HL-60/S4 treated with phorbol 12-myristate 13-acetate at 8.2 ng/mL for 4 days and 3 days (cell line): ENCODE results near the gene GOLGA2.

Experiments used
- in situ Hi-C: fragments of 300-500 bp; cut with MboI; formaldehyde crosslinking; loops from 2 replicates; pipeline ENCODE4 v1.15.0; 2022; ENCODE audit warnings: low sequenced_read_pairs

Gene GOLGA2

GRCh38 chr9:128275198-128276007, at the start of gene GOLGA2:
TSS of gene GOLGA2 (minus strand) at chr9:128276007. CDS start at chr9:128275976, 31 bp downstream.
- in situ Hi-C loops: no loop called here

GRCh38 chr9:128324401-128324800, 48.6 kb upstream of the GOLGA2 start:
- in situ Hi-C loops: no loop called here

- in situ Hi-C loops: no loop called here
Measured at GRCh38 chr9:128323791-128324190, 48.0 kb upstream of the GOLGA2 start.

- in situ Hi-C loops: no loop called here
Measured at GRCh38 chr9:128323212-128323730, 47.5 kb upstream of the GOLGA2 start.

GRCh38 chr9:128322404-128323211, 46.8 kb upstream of the GOLGA2 start, which contains the start of the genes COQ4 and TRUB2:
TSS of gene COQ4 (plus strand) at chr9:128322839. CDS start at chr9:128322859, 20 bp downstream.
TSS of gene TRUB2 (minus strand) at chr9:128322447. CDS start at chr9:128322408, 39 bp downstream.
- in situ Hi-C loops: no loop called here

GRCh38 chr9:128321879-128322403, 46.1 kb upstream of the GOLGA2 start:
- in situ Hi-C loops: no loop called here

GRCh38 chr9:128321343-128321742, 45.5 kb upstream of the GOLGA2 start:
- in situ Hi-C loops: no loop called here

GRCh38 chr9:128317629-128318028, 41.8 kb upstream of the GOLGA2 start:
- in situ Hi-C loops: no loop called here

GRCh38 chr9:128316421-128316820, 40.6 kb upstream of the GOLGA2 start:
- in situ Hi-C loops: no loop called here

GRCh38 chr9:128314697-128315096, 38.9 kb upstream of the GOLGA2 start:
- in situ Hi-C loops: no loop called here

GRCh38 chr9:128310461-128310860, 34.7 kb upstream of the GOLGA2 start:
- in situ Hi-C loops: no loop called here

GRCh38 chr9:128309551-128309950, 33.7 kb upstream of the GOLGA2 start:
- in situ Hi-C loops: no loop called here

GRCh38 chr9:128304971-128305288, 29.1 kb upstream of the GOLGA2 start:
- in situ Hi-C loops: no loop called here

GRCh38 chr9:128304136-128304970, 28.5 kb upstream of the GOLGA2 start:
- in situ Hi-C loops: no loop called here

- in situ Hi-C loops: loop anchor here (5.0 kb wide), 1 partner anchor 113 kb away; no protein-coding TSS in a partner anchor
Measured at GRCh38 chr9:128298535-128299482, 23.0 kb upstream of the GOLGA2 start.

GRCh38 chr9:128297221-128297773, 21.5 kb upstream of the GOLGA2 start:
- in situ Hi-C loops: loop anchor here (5.0 kb wide), 1 partner anchor 115 kb away; no protein-coding TSS in a partner anchor

- in situ Hi-C loops: loop anchor here (5.0 kb wide), 1 partner anchor 116 kb away; no protein-coding TSS in a partner anchor
Measured at GRCh38 chr9:128296340-128297220, 20.8 kb upstream of the GOLGA2 start.

- in situ Hi-C loops: no loop called here
Measured at GRCh38 chr9:128294142-128294541, 18.3 kb upstream of the GOLGA2 start.
